Hematopoietic multipotent progenitor cell treated with erythropoietin and hydrocortisone succinate and interleukin-3 and kit ligand, for 8 days (in vitro differentiated cells): ENCODE data around the gene EFCAB11.
"Not testable (repeated sequence)": the region's sequence is repeated elsewhere in the genome, so short reads cannot be mapped to it uniquely, and the experiment has no call there.

Source experiments
- DNase-seq: peaks from one replicate; pipeline ENCODE4 v3.0.0-alpha.2; 2015

Gene EFCAB11

GRCh38 chr14:89910691-89911009 is 43.9 kb downstream of the EFCAB11 start:
- no peak for DNase-seq

- DNase-seq: no peak
Observed at GRCh38 chr14:89909586-89909985, 44.9 kb downstream of the EFCAB11 start.

GRCh38 chr14:89908712-89909450 is 45.6 kb downstream of the EFCAB11 start:
- no peak for DNase-seq

GRCh38 chr14:89907655-89908054 is 46.9 kb downstream of the EFCAB11 start:
- DNase-seq: no peak

DNA sequence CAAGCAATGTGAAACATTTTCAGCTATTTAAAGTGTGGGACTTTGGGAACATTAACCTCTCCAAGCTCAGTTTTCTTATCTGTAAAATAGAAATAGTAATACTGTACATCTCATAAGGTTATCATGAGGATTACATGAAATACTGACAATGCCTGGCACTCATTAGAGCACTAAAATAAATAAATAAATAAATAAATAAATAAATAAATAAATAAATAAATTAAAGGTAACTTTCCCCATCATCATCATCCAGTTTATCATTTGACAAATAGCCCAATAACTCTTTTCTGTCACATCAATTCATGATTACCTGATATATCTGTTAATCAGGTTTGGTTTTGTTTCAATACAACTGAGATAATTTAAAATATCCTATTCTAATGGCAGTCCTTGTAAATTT is 48.5 kb downstream of the EFCAB11 start:
- DNase-seq: no peak

GRCh38 chr14:89903340-89903952 is 51.1 kb downstream of the EFCAB11 start:
- DNase-seq: no peak

- DNase-seq: no peak
Observed at GRCh38 chr14:89902881-89903280, 51.6 kb downstream of the EFCAB11 start.

- DNase-seq: no peak
Observed at GRCh38 chr14:89900802-89901201, 53.7 kb downstream of the EFCAB11 start.

DNA sequence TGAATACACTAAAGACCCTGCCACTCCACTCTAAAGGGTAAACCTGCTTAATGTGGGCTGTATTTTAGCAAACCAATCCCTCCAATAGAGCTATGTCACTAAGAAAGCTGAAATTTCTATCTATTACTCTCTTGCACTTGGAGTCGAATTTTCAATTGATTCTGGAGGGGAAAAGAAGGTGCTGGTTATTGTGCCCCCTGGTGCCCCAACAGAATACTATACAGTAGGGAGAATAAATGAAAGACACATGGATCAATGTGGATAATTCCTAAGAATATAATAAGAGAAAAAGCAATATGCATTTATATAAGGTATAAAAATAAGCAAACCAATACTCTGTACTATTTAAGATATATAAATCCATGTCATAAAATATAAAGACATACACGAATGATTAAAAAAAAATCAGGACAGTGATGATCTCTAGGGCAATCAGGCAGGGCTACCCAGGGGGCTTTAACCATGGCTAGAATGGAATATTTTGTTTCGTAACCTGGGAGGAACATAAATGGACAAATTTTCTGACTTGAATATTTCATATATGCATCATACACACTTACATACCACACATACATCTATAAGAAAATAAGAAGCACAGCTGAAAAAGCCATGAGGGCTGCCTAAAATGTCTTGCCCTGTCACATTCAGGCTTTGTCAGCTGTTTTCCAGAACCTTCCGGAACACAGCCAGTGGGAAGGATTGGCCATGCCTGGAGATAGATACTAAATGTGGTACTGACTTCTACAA is 54.4 kb downstream of the EFCAB11 start:
- peak; percentile 35 for DNase-seq

DNA sequence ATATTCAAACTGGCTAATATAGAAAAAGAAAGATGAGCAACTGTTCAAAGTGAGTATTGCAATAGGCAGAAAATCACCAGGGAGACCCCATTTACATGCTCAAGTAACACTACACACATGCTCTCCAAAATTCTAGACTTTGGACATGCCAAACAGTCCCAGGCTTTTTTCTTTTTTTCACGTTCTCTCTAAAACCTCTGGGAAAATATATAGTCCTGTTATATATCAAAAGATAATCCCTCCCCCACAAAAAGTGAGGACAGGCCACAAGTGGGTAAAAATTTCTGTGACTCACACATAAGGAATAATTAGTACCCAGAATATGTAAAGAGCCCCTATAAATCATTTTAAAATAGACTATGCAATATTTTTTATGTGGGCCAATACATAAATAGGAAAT is 55.2 kb downstream of the EFCAB11 start:
- DNase-seq: no peak

GRCh38 chr14:89893388-89893787 is 61.1 kb downstream of the EFCAB11 start:
- not testable (repeated sequence) for DNase-seq

GRCh38 chr14:89892953-89893352 is 61.6 kb downstream of the EFCAB11 start:
- no peak for DNase-seq

GRCh38 chr14:89891721-89892120 is 62.8 kb downstream of the EFCAB11 start:
- not testable (repeated sequence) for DNase-seq

DNA sequence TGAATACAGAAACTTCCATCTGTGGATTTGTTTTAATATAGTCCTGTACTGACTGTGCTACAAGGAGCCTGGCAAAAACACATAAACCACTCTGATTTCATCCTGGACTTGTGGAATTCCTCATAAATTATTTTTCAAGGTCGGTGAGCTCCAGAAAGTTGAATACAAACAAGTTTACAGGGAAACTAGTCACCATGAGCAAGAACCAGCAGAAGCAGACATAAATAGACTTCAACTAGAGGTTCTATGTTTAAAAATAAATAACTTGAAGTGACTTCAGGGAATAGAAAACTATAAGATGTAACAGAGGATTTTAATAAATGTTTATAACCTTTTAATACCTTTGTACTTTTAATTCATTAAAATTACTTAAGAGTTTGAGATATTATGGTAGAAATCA is 63.5 kb downstream of the EFCAB11 start:
- DNase-seq: no peak

DNA sequence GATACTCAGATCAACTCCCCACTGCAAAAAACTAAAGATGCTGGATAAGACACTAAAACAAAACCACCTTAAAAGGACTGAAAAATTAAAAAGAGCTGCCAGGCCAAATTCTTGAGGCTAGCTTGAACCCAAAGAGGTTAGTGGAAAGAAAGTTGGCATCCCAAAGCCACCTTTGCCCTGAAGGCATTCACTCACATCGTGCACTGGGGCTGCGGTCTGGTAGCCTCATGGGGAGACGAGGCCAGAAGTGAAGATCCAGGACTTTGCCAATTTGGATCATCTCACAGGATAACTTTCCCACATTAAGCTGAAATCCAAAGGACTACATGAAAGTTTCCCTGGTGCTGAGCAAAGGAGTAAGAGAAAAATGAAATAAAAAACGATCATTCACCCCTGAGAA is 63.9 kb downstream of the EFCAB11 start:
- DNase-seq: no peak

DNA sequence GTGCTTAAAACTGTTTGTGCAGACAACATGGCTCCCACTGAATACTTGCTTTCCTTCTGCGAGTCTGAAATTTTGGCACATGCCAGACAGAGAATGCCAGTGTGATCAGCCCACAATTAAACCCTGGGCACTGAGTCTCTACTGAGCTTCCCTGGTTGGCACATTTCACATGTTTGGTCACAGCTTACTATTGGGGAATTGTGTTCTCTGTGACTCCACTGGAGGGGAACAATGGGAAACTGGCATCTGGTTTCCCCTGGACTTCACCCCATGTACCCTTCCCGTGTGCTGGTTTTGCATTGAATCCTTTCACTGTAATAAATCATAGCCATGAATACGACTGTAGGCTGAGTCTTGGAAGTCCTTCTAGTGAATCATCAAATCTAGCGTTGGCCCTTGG is 64.9 kb downstream of the EFCAB11 start:
- DNase-seq: no peak

DNA sequence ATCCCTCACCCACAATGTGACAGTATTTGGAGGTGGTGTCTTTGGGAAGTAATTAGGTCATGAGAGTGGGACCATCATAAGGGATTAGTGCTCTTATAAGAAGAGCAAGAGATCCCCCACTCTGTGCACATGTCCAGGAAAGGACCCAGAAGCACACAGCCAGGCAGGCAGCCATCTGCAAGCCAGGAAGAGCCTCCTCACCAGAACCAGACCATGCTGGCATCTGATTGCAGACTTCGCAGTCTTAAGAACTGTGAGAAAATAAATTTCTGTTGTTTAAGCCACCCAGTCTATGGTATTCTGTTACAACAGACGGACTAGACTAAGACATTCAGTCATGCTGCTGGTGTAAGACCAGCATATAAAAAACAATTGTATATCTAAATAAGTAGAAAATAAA is 69.8 kb downstream of the EFCAB11 start:
- no peak for DNase-seq

DNA sequence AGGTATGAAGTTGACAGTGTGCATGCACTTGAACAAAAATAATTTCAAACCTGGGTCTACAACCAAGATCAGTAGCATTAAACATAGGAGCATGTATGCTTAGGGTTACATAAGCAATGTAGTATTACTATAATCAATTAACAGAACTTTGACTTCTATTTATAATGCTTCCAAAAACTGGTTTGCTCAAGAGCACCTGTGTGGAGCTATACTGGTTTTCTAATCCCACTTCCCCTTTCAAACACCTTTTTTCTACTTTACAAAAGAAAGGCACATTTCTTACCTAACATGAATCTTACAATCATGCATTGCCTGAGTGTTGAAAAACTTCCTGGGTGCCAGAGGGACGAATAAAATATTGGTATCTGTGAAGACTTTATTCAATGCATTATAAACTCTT is 72.7 kb downstream of the EFCAB11 start:
- DNase-seq: no peak

DNA sequence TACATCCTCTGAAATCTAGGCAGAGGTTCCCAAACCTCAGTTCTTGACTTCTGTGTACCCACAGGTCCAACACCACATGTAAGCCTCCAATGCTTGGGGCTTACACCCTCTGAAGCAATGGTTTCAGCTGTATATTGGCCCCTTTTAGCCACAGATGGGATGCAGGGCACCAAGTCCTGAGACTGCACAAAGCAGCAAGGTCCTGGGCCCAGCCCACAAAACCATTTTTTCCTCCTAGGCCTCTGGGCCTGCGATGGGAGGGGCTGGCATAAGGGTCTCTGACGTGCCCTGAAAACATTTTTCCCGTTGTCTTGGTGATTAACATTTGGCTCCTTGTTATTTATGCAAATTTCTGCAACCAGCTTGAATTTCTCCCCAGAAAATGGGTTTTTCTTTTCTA is 80.4 kb downstream of the EFCAB11 start:
- not testable (repeated sequence) for DNase-seq

GRCh38 chr14:89870316-89870715 is 84.2 kb downstream of the EFCAB11 start:
- no peak for DNase-seq

DNA sequence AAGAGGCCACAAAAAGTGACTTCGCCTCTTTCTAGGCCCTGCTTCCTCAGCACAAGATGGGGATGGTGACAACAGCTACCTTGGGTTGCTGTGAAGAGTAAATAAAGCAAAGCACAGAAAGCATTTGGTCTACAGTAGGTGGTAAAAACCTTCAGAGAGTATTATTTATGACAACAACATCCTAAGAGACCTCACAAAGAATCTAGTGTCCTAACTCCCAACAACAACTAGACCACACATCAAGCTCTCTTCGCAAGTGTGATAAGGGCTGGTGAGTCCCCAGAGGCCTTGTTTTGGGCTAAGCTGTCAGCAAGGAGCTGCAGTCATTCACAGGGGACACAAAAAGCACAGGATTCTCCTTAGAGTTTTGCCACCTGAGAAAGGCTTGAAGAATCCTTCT is 84.9 kb downstream of the EFCAB11 start:
- no peak for DNase-seq

- no peak for DNase-seq
Observed at GRCh38 chr14:89866458-89866857, 88.1 kb downstream of the EFCAB11 start.

DNA sequence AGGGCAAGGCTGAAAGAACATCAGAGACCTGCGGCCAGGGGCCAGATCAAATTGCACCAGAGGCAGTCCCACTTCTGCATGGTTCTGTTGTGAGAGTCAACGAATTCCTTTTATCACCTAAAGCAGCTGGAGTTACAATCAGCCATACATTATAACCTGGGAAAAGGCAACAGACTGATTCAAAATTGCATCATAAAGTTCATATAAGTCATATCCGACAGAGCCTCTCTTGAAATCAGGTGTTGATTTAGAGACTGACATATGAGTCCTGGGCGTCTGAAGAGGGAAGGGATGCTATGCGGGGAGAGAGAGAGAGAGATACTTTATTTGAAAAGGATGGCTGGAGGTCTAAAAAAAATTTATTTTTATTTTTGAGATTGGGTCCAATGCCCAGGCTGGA is 89.4 kb downstream of the EFCAB11 start:
- no peak for DNase-seq

DNA sequence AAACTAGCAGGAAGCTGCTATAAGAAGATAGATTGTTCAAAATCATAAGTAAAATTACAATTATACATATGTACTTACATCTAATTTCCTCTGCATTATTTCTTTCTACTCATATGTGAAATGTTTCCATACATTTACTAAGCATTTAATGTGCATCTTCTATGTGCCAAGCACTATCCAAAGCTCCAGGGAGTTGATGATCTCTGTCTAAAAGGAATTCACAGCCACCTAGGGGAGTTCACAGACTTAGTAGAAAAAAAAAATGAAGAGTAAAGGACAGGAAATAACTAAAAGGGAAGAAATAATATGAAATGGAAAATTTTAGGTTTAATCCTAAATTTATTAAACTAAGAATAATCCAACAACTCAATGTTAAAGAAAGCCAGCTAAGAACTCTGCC is 91.7 kb downstream of the EFCAB11 start:
- no peak for DNase-seq
